Measurements from ENCODE around the gene CDKAL1. TPM values are rescaled to one million over a fixed set of nuclear protein-coding genes. Genes with fewer than 3 reads are reported as not detected.

Gene CDKAL1
- total and polyA plus RNA-seq, 2 donors (not counting 3 experiments of a cell fraction or from before 2014, with no cell fraction given), result 6.1 to 20.5 TPM

GRCh38 chr6:20678831-20679352 lies 144.6 kb downstream of the CDKAL1 start:
- no peak overlapping the region for H3K9ac ChIP-seq (replicated peaks; ENCODE audit: extremely low read depth, insufficient read depth, low read length)
- no peak overlapping the region for H3K4me2 ChIP-seq (ENCODE audit: insufficient read depth, low read length)
- no peak overlapping the region for H3K27ac ChIP-seq (ENCODE audit: insufficient read depth, low read depth, low read length)
- BruUV-seq (replicated peaks), result no TSS peak
- no peak for FAIRE-seq
- peaks cover 5% of the 10 kb centered on the region for H3K79me2 ChIP-seq (ENCODE audit: control insufficient read depth, insufficient read depth, low read length)
- peaks cover 10% of the 10 kb centered on the region for H3K4me1 ChIP-seq (ENCODE audit: control insufficient read depth, extremely low read depth, insufficient read depth, low read length)
- no peaks in the 10 kb centered on the region for H3K27me3 ChIP-seq (ENCODE audit: control insufficient read depth in 2 of 2, insufficient read depth in 2 of 2, low read length in 2 of 2)
- no peaks in the 10 kb centered on the region for H3K36me3 ChIP-seq (ENCODE audit: control insufficient read depth in 2 of 2, extremely low read depth in 1 of 2, insufficient read depth in 2 of 2, low read length in 2 of 2)
- H3K9me1 ChIP-seq (replicated peaks; ENCODE audit: control insufficient read depth, extremely low read depth, insufficient read depth, low read length), result no peaks in the 10 kb centered on the region
- H4K20me1 ChIP-seq (replicated peaks; ENCODE audit: control insufficient read depth, extremely low read depth, insufficient read depth, low read length), result no peaks in the 10 kb centered on the region
- no peak for DNase-seq (ENCODE audit: low read depth, low spot score)
- H3K9me3 ChIP-seq (replicated peaks; ENCODE audit: control insufficient read depth, insufficient read depth, low read length), result no peaks in the 10 kb centered on the region
- ChIA-PET POLR2A (no interaction called here), CTCF (no interaction called here)
- no peak for TF ChIP-seq EZH2 (IDR thresholded peaks at IDR 0.05; ENCODE audit: borderline replicate concordance, low read depth, low read length, severe bottlenecking)
- no peak for TF ChIP-seq MAX (IDR thresholded peaks at IDR 0.05; ENCODE audit: insufficient read depth, insufficient read length)
- TF ChIP-seq POLR2A (IDR thresholded peaks at IDR 0.05; ENCODE audit: low read depth, low read length), result no peak
- no peak for TF ChIP-seq POLR2AphosphoS5 (IDR thresholded peaks at IDR 0.05; ENCODE audit: insufficient read depth, low read depth, low read length)
- TF ChIP-seq CTCF (IDR thresholded peaks at IDR 0.05; ENCODE audit: extremely low read depth in 1 of 2, insufficient read depth in 1 of 2, low read depth in 1 of 2, low read length in 2 of 2), result no peak
- no peak for TF ChIP-seq GATA2 (IDR thresholded peaks at IDR 0.05; ENCODE audit: insufficient read depth, insufficient read length, low read depth, low read length)
- no peak for TF ChIP-seq FOS (IDR thresholded peaks at IDR 0.05; ENCODE audit: borderline replicate concordance, insufficient read depth, low read length)
- TF ChIP-seq JUN (IDR thresholded peaks at IDR 0.05; ENCODE audit: borderline replicate concordance, insufficient read depth, insufficient read length, low read depth), result no peak
- TF ChIP-seq MYC (IDR thresholded peaks at IDR 0.05; ENCODE audit: low read depth, low read length), result no peak
- intact Hi-C loops (cut with micrococcal nuclease) (no loop called here), dilution Hi-C loops (cut with MboI; ENCODE audit: extremely low pct_ligation_motif_present, low sequenced_read_pairs) (no loop called here)
- no peak overlapping the region for H2AFZ ChIP-seq (ENCODE audit: low read depth, low read length)
- H3K4me3 ChIP-seq (replicated peaks in 1 of 3; ENCODE audit: insufficient read depth in 1 of 3, low read depth in 1 of 3, low read length in 3 of 3), result no peak overlapping the region
